Smooth muscle cell (in vitro differentiated cells): ENCODE data around the gene FERMT2. TPM values are rescaled to one million over a fixed set of nuclear protein-coding genes. Genes with fewer than 3 reads are reported as not detected.

Experiments used
- DNase-seq: peaks from one replicate; lab custom pipeline; 2025; ENCODE audit not compliant: unreplicated experiment; lab: John Stamatoyannopoulos, UW
- H2AFZ ChIP-seq: fragments of 200-600 bp; sonication (generic); 2 replicates; pipeline ENCODE4 v1.6.0; 2016; ENCODE audit warnings: antibody characterized with exemption, low read depth, mild to moderate bottlenecking
- H3F3A ChIP-seq: fragments of 200-600 bp; sonication (generic); 2 replicates; pipeline ENCODE4 v1.6.0; 2017; ENCODE audit warnings: antibody characterized with exemption, low read depth
- H3K27ac ChIP-seq: fragments of 200-600 bp; sonication (generic); 2 replicates; pipeline ENCODE4 v1.5.1; 2016; ENCODE audit warnings: low read depth, mild to moderate bottlenecking
- H3K27me3 ChIP-seq: fragments of 200-600 bp; sonication (generic); 2 replicates; pipeline ENCODE4 v1.6.1; 2016; ENCODE audit warnings: low read depth, mild to moderate bottlenecking
- H3K36me3 ChIP-seq: fragments of 200-600 bp; sonication (generic); 2 replicates; pipeline ENCODE4 v1.5.1; 2016; ENCODE audit warnings: low read depth
- H3K4me1 ChIP-seq: fragments of 200-600 bp; sonication (generic); 2 replicates; pipeline ENCODE4 v1.5.1; 2016; ENCODE audit warnings: low read depth
- H3K4me2 ChIP-seq: fragments of 200-600 bp; sonication (generic); 2 replicates; pipeline ENCODE4 v1.6.0; 2016; ENCODE audit warnings: mild to moderate bottlenecking
- H3K4me3 ChIP-seq: fragments of 200-600 bp; sonication (generic); 2 replicates; pipeline ENCODE4 v1.5.1; 2016; ENCODE audit warnings: mild to moderate bottlenecking
- H3K79me2 ChIP-seq: fragments of 200-600 bp; sonication (generic); 2 replicates; pipeline ENCODE4 v1.6.0; 2016; ENCODE audit warnings: low read depth, mild to moderate bottlenecking
- H3K9ac ChIP-seq: fragments of 200-600 bp; sonication (generic); 2 replicates; pipeline ENCODE4 v1.6.0; 2016; ENCODE audit warnings: low read depth
- H3K9me3 ChIP-seq: fragments of 200-600 bp; sonication (generic); replicated peaks from 2 replicates; pipeline ENCODE4 v1.5.1; 2016; ENCODE audit warnings: low read depth
- H4K20me1 ChIP-seq: fragments of 200-600 bp; sonication (generic); 2 replicates; pipeline ENCODE4 v1.6.0; 2016; ENCODE audit warnings: low read depth
- WGBS: methylation state at CpG from one replicate; pipeline ENCODE4 v1.1.7; 2016; ENCODE audit warnings: low lambda C conversion rate; 5-methylcytosine and 5-hydroxymethylcytosine counted together
- polyA plus RNA-seq: library from polyadenylated mRNA; unstranded; fragments of >200 nt; fragmentation: Nextera tagmentation; extraction: Ambion mirVana; gene quantifications from 2 replicates; pipeline ENCODE4 v1.2.1, GENCODE V29; 2016
- total RNA-seq: library from RNA; depleted of rRNA; stranded (reverse); fragments of >200 nt; gene quantifications from 2 replicates; pipeline ENCODE4 v1.2.3, GENCODE V29; 2014
- TF ChIP-seq, protein P1 (sequence below): fragments of 200-600 bp; sonication (generic); IDR thresholded peaks from 2 replicates; pipeline ENCODE4 v1.5.1; 2017; ENCODE audit warnings: borderline replicate concordance, mild to moderate bottlenecking, antibody characterized with exemption; ENCODE audit not compliant: insufficient read depth, poor library complexity, severe bottlenecking

Gene FERMT2
- total and polyA plus RNA-seq, 2 experiments from 2014 or later: 112 to 271 TPM

DNA sequence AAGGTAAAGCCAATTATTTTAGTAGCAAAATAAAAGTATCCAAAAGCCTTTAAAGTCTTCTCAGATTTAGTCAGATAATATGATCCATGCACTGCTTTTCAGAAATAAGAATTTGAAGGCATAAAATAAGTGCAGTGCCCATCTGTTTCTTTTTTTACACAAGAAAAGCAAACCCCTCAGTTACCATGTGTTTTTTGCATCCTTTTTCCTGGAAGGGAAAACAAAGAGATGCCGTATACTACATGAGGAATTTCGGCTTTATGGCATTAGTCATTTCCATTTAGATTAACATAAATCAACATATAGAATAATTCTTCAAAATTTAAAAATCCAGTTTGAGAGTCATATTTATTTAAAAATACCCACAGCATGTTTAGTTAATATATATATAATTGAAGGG is 89.4 kb downstream of the FERMT2 start:
- Histone ChIP-seq H3K9me3 (no peaks in the 10 kb centered on the region), H4K20me1 (no peaks in the 10 kb centered on the region), H3K4me3 (no peak overlapping the region), H3K4me1 (peaks cover 18% of the 10 kb centered on the region), H3K79me2 (peaks cover 18% of the 10 kb centered on the region), H3K9ac (no peak overlapping the region), H3K4me2 (no peak overlapping the region), H3K36me3 (peaks cover 47% of the 10 kb centered on the region), H3K27ac (peak overlapping the region; percentile 98), H3F3A (peaks cover 63% of the 10 kb centered on the region), H3K27me3 (no peaks in the 10 kb centered on the region), H2AFZ (no peak overlapping the region)
- TF ChIP-seq, protein P1, sequence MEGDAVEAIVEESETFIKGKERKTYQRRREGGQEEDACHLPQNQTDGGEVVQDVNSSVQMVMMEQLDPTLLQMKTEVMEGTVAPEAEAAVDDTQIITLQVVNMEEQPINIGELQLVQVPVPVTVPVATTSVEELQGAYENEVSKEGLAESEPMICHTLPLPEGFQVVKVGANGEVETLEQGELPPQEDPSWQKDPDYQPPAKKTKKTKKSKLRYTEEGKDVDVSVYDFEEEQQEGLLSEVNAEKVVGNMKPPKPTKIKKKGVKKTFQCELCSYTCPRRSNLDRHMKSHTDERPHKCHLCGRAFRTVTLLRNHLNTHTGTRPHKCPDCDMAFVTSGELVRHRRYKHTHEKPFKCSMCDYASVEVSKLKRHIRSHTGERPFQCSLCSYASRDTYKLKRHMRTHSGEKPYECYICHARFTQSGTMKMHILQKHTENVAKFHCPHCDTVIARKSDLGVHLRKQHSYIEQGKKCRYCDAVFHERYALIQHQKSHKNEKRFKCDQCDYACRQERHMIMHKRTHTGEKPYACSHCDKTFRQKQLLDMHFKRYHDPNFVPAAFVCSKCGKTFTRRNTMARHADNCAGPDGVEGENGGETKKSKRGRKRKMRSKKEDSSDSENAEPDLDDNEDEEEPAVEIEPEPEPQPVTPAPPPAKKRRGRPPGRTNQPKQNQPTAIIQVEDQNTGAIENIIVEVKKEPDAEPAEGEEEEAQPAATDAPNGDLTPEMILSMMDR: no peak
- no peak for DNase-seq
- 78% methylated on average over 2 of the region's 2 CpGs for WGBS

DNA sequence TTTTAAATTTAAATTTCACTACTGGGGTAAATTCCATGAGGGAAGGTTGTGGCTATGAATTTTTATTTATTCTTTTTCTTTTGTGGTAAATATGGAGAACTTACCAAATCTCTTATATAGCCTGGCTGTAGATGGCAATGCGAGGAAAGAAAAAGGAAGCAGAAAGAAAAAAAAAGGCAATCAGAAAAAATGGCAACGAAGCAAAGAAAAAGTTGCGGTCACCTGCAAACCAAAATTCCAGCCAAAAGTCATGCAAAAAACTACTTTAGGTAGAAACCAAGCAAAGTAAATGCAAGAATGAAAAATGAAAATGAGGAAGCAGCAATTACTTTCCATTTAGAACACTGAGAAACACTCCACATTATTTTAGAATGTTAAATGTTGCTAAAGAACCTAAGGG is 89.9 kb downstream of the FERMT2 start:
- H3K9me3 ChIP-seq: no peaks in the 10 kb centered on the region
- WGBS: 96% methylated on average over 3 of the region's 3 CpGs
- peaks cover 62% of the 10 kb centered on the region for H3F3A ChIP-seq
- TF ChIP-seq, protein P1: no peak
- H3K27ac ChIP-seq: peak overlapping the region; percentile 98
- no peak overlapping the region for H3K4me2 ChIP-seq
- no peak overlapping the region for H3K9ac ChIP-seq
- H3K79me2 ChIP-seq: peaks cover 18% of the 10 kb centered on the region
- H3K36me3 ChIP-seq: peaks cover 47% of the 10 kb centered on the region
- H4K20me1 ChIP-seq: no peaks in the 10 kb centered on the region
- peaks cover 18% of the 10 kb centered on the region for H3K4me1 ChIP-seq
- no peak for DNase-seq
- H3K4me3 ChIP-seq: no peak overlapping the region
- no peak overlapping the region for H2AFZ ChIP-seq
- H3K27me3 ChIP-seq: no peaks in the 10 kb centered on the region

DNA sequence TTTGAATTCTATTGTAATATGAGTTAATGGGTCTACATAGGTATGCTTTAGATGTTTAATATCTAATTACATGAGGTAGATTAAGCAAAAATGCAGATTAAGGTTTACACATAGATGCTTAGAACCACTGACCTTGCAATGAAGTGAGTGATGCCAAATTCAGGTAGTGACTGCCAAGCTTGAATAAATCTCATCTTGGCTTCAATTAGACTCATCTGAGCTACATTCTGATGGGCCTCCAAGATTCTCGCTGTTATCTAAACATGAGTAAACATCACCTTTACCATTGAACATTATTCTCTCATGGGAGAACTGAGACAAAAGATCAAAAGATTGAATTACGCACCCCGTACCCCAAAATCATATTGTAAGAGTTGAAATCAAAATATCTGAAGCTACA is 90.6 kb downstream of the FERMT2 start:
- no peak overlapping the region for H2AFZ ChIP-seq
- H3K9me3 ChIP-seq: no peaks in the 10 kb centered on the region
- peaks cover 18% of the 10 kb centered on the region for H3K79me2 ChIP-seq
- TF ChIP-seq, protein P1: no peak
- H3F3A ChIP-seq: peaks cover 58% of the 10 kb centered on the region
- H3K9ac ChIP-seq: no peak overlapping the region
- peaks cover 41% of the 10 kb centered on the region for H3K36me3 ChIP-seq
- no peak overlapping the region for H3K4me3 ChIP-seq
- no peak overlapping the region for H3K27ac ChIP-seq
- H3K27me3 ChIP-seq: no peaks in the 10 kb centered on the region
- H3K4me1 ChIP-seq: peaks cover 18% of the 10 kb centered on the region
- H3K4me2 ChIP-seq: no peak overlapping the region
- H4K20me1 ChIP-seq: no peaks in the 10 kb centered on the region
- WGBS: 98% methylated on average over 3 of the region's 3 CpGs
- DNase-seq: no peak

DNA sequence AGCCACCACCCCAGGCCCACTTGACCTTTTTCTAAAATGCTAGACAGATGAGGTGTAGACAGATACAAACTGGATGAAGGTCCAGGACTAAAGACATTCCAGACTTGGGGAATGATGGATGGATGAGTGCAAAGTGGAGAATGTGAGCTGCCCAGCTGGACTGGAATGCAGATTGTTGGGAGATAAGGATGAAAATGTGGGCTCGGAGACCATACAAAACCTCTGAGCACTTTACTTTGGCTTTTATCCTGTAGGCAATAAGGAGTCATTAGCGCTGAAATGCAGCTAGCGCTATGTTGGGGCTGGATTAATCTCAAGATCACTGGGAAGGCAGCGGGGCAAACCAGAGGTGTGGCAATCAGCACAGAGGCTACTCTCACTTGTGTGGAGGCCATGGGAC is 94.7 kb downstream of the FERMT2 start:
- WGBS: 55% methylated on average over 4 of the region's 4 CpGs
- TF ChIP-seq, protein P1: no peak
- no peaks in the 10 kb centered on the region for H4K20me1 ChIP-seq
- H3K27me3 ChIP-seq: no peaks in the 10 kb centered on the region
- H3K4me1 ChIP-seq: peaks cover 4% of the 10 kb centered on the region
- DNase-seq: no peak
- H3K79me2 ChIP-seq: peaks cover 12% of the 10 kb centered on the region
- no peak overlapping the region for H3K4me2 ChIP-seq
- H3K27ac ChIP-seq: peak overlapping the region; percentile 32
- no peak overlapping the region for H2AFZ ChIP-seq
- no peak overlapping the region for H3K4me3 ChIP-seq
- H3K9ac ChIP-seq: no peak overlapping the region
- no peaks in the 10 kb centered on the region for H3K9me3 ChIP-seq
- peaks cover 28% of the 10 kb centered on the region for H3K36me3 ChIP-seq
- H3F3A ChIP-seq: peaks cover 48% of the 10 kb centered on the region
